ENCODE results near the gene PSMG2. TPM values are rescaled to one million over a fixed set of nuclear protein-coding genes. Genes with fewer than 3 reads are reported as not detected.
A peak's percentile ranks its signal among the peaks of the same experiment; 100 is the strongest.

PSMG2 gene
- total and polyA plus RNA-seq, 2 of the 13 experiments (the other 11 are each of a cell fraction or from before 2014, with no cell fraction given) = 53.4 to 94.8 TPM

DNA sequence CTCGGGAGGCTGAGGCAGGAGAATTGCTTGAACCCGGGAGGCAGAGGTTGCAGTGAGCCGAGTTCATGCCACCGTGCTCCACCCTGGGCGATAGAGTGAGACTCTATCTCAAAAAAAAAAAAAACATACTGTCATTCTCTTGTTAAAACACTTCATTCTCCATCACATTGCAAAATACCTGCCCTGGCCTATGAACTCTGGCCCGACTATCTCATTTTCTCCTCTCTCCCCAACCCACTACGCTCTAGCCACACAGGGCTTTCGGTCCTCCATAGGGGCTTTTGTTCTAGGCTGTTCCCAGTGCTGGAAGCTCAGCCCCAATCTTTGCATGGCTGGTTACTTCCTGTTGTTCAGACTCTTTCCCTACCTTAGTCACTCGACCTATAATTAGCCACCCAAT is 10.6 kb upstream of the PSMG2 start (continued):
- no peak for TF ChIP-seq ZNF841 (CRISPR knock-in tag; IDR thresholded peaks at IDR 0.05; ENCODE audit: borderline replicate concordance)
- no peak for TF ChIP-seq ZBTB46 (CRISPR knock-in tag; IDR thresholded peaks at IDR 0.05; ENCODE audit: borderline replicate concordance)
- no peak for TF ChIP-seq ZNF678 (CRISPR knock-in tag; IDR thresholded peaks at IDR 0.05)
- TF ChIP-seq ZSCAN22 (CRISPR knock-in tag; IDR thresholded peaks at IDR 0.05) = no peak
- 0 out of 2 replicates have a peak, but pooled peaks have one; percentile 38 for TF ChIP-seq KMT2B (CRISPR knock-in tag; IDR thresholded peaks at IDR 0.05)
- no peak for TF ChIP-seq ZC3H4 (CRISPR knock-in tag; IDR thresholded peaks at IDR 0.05; ENCODE audit: borderline replicate concordance)
- no peak for TF ChIP-seq AFF4 (CRISPR knock-in tag; IDR thresholded peaks at IDR 0.05)
- TF ChIP-seq ZNF761 (CRISPR knock-in tag; conservative IDR thresholded peaks at IDR 0.05) = no peak
- 0 out of 2 replicates have a peak, but pooled peaks have one; percentile 27 for TF ChIP-seq PATZ1 (CRISPR knock-in tag; IDR thresholded peaks at IDR 0.05)
- TF ChIP-seq ERF (CRISPR knock-in tag; IDR thresholded peaks at IDR 0.05) = no peak
- TF ChIP-seq TGIF2 (CRISPR knock-in tag; IDR thresholded peaks at IDR 0.05) = no peak
- TF ChIP-seq ZNF362 (CRISPR knock-in tag; IDR thresholded peaks at IDR 0.05; ENCODE audit: borderline replicate concordance) = peak; percentile 87
- TF ChIP-seq SAFB2 (CRISPR knock-in tag; IDR thresholded peaks at IDR 0.05; ENCODE audit: borderline replicate concordance, low read depth) = no peak
- no peak for TF ChIP-seq ZBTB8A (CRISPR knock-in tag; IDR thresholded peaks at IDR 0.05; ENCODE audit: borderline replicate concordance, low read depth)
- TF ChIP-seq, protein P1, sequence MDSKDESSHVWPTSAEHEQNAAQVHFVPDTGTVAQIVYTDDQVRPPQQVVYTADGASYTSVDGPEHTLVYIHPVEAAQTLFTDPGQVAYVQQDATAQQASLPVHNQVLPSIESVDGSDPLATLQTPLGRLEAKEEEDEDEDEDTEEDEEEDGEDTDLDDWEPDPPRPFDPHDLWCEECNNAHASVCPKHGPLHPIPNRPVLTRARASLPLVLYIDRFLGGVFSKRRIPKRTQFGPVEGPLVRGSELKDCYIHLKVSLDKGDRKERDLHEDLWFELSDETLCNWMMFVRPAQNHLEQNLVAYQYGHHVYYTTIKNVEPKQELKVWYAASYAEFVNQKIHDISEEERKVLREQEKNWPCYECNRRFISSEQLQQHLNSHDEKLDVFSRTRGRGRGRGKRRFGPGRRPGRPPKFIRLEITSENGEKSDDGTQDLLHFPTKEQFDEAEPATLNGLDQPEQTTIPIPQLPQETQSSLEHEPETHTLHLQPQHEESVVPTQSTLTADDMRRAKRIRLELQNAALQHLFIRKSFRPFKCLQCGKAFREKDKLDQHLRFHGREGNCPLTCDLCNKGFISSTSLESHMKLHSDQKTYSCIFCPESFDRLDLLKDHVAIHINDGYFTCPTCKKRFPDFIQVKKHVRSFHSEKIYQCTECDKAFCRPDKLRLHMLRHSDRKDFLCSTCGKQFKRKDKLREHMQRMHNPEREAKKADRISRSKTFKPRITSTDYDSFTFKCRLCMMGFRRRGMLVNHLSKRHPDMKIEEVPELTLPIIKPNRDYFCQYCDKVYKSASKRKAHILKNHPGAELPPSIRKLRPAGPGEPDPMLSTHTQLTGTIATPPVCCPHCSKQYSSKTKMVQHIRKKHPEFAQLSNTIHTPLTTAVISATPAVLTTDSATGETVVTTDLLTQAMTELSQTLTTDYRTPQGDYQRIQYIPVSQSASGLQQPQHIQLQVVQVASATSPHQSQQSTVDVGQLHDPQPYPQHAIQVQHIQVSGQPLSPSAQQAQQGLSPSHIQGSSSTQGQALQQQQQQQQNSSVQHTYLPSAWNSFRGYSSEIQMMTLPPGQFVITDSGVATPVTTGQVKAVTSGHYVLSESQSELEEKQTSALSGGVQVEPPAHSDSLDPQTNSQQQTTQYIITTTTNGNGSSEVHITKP (CRISPR knock-in tag; IDR thresholded peaks at IDR 0.05; ENCODE audit: low read depth) = no peak
- no peak for TF ChIP-seq HMGA1 (CRISPR knock-in tag; conservative IDR thresholded peaks at IDR 0.05)
- TF ChIP-seq ZNF20 (CRISPR knock-in tag; IDR thresholded peaks at IDR 0.05) = no peak

Data from HepG2 (cell line).